GM23338 (cell line): ENCODE data around the gene TOX4. TPM values are rescaled to one million over a fixed set of nuclear protein-coding genes. Genes with fewer than 3 reads are reported as not detected.

Source experiments
- JUNB ChIP-seq: IDR thresholded peaks from one replicate; pipeline ENCODE4 v1.6.1; 2016; ENCODE audit warnings: antibody characterized with exemption; ENCODE audit not compliant: unreplicated experiment
- POLR2AphosphoS5 ChIP-seq: IDR thresholded peaks from 2 replicates; pipeline ENCODE4 v1.6.1; 2016; ENCODE audit warnings: antibody characterized with exemption, low read depth
- STAT1 ChIP-seq: IDR thresholded peaks from one replicate; pipeline ENCODE4 v1.6.1; 2016; ENCODE audit warnings: antibody characterized with exemption; ENCODE audit not compliant: unreplicated experiment
- ZNF114 ChIP-seq: fragments of 250-450 bp; sonication (Bioruptor Pico); IDR thresholded peaks from 2 replicates; pipeline ENCODE4 v1.5.0; 2020; ENCODE audit warnings: mild to moderate bottlenecking, moderate library complexity
- ZNF331 ChIP-seq: fragments of 250-450 bp; sonication (Bioruptor Pico); IDR thresholded peaks from 2 replicates; pipeline ENCODE4 v1.5.0; 2020; ENCODE audit warnings: low read depth, mild to moderate bottlenecking, moderate library complexity
- polyA plus RNA-seq: library from polyadenylated mRNA; unstranded; fragments of >200 nt; fragmentation: Nextera tagmentation; extraction: Ambion mirVana; gene quantifications from 2 replicates; pipeline ENCODE4 v1.2.1, GENCODE V29; 2016
- total RNA-seq: library from RNA; depleted of rRNA; stranded (reverse); fragments of >200 nt; shearing (Covaris generic); gene quantifications from 2 replicates; pipeline ENCODE4 v1.2.3, GENCODE V29; 2014
- TF ChIP-seq, protein P1 (sequence below): fragments of 250-450 bp; sonication (Bioruptor Pico); IDR thresholded peaks from 2 replicates; pipeline ENCODE4 v1.5.0; 2020; ENCODE audit warnings: mild to moderate bottlenecking, moderate library complexity
- TF ChIP-seq, protein P2 (sequence below): IDR thresholded peaks from 2 replicates; pipeline ENCODE4 v1.6.1; 2016; ENCODE audit warnings: antibody characterized with exemption
- TF ChIP-seq, protein P3 (sequence below), 2 experiments: fragments of 200-600 bp in 1 of 2; sonication (generic) in 1 of 2; conservative IDR thresholded peaks; 2 replicates each; pipeline versions ENCODE4 v1.5.1 to v1.6.1; 2016 to 2017; ENCODE audit warnings: antibody characterized with exemption in 2 of 2, low read depth in 2 of 2, mild to moderate bottlenecking in 2 of 2, moderate library complexity in 1 of 2

Gene TOX4
- total and polyA plus RNA-seq, 2 experiments from 2014 or later, result 45.6 to 72.8 TPM

DNA sequence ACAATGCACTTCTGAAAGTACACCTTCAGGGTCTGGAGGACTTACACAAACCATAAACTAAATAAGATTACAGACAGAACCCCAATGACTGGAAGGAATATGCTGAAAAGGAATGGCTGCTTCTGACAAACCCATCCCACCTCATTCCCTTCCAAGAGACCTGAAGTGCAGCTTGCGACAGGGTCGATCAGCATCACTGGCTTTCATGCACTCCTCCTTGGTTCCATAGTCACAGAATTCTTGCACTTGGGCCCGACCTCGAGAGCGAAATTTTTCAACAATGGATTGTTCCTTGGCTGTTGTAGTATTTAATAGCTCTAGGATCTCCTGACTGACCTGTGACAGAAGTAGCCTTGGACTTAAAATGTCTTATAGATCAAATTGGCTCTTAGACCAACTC lies 24.6 kb downstream of the TOX4 start (continued):
- TF ChIP-seq, protein P1, sequence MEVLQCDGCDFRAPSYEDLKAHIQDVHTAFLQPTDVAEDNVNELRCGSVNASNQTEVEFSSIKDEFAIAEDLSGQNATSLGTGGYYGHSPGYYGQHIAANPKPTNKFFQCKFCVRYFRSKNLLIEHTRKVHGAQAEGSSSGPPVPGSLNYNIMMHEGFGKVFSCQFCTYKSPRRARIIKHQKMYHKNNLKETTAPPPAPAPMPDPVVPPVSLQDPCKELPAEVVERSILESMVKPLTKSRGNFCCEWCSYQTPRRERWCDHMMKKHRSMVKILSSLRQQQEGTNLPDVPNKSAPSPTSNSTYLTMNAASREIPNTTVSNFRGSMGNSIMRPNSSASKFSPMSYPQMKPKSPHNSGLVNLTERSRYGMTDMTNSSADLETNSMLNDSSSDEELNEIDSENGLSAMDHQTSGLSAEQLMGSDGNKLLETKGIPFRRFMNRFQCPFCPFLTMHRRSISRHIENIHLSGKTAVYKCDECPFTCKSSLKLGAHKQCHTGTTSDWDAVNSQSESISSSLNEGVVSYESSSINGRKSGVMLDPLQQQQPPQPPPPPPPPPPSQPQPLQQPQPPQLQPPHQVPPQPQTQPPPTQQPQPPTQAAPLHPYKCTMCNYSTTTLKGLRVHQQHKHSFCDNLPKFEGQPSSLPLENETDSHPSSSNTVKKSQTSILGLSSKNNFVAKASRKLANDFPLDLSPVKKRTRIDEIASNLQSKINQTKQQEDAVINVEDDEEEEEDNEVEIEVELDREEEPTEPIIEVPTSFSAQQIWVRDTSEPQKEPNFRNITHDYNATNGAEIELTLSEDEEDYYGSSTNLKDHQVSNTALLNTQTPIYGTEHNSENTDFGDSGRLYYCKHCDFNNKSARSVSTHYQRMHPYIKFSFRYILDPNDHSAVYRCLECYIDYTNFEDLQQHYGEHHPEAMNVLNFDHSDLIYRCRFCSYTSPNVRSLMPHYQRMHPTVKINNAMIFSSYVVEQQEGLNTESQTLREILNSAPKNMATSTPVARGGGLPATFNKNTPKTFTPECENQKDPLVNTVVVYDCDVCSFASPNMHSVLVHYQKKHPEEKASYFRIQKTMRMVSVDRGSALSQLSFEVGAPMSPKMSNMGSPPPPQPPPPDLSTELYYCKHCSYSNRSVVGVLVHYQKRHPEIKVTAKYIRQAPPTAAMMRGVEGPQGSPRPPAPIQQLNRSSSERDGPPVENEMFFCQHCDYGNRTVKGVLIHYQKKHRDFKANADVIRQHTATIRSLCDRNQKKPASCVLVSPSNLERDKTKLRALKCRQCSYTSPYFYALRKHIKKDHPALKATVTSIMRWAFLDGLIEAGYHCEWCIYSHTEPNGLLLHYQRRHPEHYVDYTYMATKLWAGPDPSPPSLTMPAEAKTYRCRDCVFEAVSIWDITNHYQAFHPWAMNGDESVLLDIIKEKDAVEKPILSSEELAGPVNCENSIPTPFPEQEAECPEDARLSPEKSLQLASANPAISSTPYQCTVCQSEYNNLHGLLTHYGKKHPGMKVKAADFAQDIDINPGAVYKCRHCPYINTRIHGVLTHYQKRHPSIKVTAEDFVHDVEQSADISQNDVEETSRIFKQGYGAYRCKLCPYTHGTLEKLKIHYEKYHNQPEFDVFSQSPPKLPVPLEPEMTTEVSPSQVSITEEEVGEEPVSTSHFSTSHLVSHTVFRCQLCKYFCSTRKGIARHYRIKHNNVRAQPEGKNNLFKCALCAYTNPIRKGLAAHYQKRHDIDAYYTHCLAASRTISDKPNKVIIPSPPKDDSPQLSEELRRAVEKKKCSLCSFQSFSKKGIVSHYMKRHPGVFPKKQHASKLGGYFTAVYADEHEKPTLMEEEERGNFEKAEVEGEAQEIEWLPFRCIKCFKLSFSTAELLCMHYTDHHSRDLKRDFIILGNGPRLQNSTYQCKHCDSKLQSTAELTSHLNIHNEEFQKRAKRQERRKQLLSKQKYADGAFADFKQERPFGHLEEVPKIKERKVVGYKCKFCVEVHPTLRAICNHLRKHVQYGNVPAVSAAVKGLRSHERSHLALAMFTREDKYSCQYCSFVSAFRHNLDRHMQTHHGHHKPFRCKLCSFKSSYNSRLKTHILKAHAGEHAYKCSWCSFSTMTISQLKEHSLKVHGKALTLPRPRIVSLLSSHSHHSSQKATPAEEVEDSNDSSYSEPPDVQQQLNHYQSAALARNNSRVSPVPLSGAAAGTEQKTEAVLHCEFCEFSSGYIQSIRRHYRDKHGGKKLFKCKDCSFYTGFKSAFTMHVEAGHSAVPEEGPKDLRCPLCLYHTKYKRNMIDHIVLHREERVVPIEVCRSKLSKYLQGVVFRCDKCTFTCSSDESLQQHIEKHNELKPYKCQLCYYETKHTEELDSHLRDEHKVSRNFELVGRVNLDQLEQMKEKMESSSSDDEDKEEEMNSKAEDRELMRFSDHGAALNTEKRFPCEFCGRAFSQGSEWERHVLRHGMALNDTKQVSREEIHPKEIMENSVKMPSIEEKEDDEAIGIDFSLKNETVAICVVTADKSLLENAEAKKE (CRISPR knock-in tag), result no peak
- TF ChIP-seq STAT1 (no peak), JUNB (no peak), POLR2AphosphoS5 (no peak), ZNF114 (no peak), ZNF331 (CRISPR knock-in tag) (no peak)
- TF ChIP-seq, protein P2, sequence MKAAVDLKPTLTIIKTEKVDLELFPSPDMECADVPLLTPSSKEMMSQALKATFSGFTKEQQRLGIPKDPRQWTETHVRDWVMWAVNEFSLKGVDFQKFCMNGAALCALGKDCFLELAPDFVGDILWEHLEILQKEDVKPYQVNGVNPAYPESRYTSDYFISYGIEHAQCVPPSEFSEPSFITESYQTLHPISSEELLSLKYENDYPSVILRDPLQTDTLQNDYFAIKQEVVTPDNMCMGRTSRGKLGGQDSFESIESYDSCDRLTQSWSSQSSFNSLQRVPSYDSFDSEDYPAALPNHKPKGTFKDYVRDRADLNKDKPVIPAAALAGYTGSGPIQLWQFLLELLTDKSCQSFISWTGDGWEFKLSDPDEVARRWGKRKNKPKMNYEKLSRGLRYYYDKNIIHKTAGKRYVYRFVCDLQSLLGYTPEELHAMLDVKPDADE, result no peak
- TF ChIP-seq, protein P3, sequence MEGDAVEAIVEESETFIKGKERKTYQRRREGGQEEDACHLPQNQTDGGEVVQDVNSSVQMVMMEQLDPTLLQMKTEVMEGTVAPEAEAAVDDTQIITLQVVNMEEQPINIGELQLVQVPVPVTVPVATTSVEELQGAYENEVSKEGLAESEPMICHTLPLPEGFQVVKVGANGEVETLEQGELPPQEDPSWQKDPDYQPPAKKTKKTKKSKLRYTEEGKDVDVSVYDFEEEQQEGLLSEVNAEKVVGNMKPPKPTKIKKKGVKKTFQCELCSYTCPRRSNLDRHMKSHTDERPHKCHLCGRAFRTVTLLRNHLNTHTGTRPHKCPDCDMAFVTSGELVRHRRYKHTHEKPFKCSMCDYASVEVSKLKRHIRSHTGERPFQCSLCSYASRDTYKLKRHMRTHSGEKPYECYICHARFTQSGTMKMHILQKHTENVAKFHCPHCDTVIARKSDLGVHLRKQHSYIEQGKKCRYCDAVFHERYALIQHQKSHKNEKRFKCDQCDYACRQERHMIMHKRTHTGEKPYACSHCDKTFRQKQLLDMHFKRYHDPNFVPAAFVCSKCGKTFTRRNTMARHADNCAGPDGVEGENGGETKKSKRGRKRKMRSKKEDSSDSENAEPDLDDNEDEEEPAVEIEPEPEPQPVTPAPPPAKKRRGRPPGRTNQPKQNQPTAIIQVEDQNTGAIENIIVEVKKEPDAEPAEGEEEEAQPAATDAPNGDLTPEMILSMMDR (conservative IDR thresholded peaks at IDR 0.05; ENCODE audit: low read depth in 2 of 2), result no peak
